Fibroblast of peridontal ligament (primary cell): ENCODE measurements around the gene ZNF37A.

ENCODE experiments used
- DNase-seq: peaks from one replicate; pipeline ENCODE4 v3.0.0-alpha.2; 2010; ENCODE audit errors: extremely low read depth

Gene ZNF37A

DNA sequence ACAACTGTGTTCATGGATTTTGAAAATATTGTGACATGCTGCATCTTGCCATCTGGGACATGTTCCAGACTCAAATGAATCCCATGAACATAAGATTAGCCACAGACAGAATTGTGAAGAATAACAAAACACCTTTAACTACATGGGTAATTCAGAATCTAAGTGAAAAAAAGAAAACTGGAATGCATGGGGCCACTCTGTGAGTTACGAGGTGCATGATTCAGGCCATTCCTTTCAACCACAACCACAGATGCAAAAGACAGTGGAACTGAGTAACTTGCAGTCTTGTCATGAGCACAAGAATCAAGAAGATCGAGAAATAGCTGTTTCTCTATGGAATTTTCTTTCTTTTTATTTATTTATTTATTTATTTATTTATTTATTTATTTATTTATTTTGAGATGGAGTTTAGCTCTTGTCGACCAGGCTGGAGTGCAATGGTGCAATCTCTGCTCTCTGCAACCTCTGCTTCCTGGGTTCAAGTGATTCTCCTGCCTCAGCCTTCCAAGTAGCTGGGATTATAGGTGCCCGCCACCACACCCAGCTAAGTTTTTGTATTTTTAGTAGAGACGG is 56.8 kb downstream of the ZNF37A start:
- DNase-seq = peak; percentile 2

DNA sequence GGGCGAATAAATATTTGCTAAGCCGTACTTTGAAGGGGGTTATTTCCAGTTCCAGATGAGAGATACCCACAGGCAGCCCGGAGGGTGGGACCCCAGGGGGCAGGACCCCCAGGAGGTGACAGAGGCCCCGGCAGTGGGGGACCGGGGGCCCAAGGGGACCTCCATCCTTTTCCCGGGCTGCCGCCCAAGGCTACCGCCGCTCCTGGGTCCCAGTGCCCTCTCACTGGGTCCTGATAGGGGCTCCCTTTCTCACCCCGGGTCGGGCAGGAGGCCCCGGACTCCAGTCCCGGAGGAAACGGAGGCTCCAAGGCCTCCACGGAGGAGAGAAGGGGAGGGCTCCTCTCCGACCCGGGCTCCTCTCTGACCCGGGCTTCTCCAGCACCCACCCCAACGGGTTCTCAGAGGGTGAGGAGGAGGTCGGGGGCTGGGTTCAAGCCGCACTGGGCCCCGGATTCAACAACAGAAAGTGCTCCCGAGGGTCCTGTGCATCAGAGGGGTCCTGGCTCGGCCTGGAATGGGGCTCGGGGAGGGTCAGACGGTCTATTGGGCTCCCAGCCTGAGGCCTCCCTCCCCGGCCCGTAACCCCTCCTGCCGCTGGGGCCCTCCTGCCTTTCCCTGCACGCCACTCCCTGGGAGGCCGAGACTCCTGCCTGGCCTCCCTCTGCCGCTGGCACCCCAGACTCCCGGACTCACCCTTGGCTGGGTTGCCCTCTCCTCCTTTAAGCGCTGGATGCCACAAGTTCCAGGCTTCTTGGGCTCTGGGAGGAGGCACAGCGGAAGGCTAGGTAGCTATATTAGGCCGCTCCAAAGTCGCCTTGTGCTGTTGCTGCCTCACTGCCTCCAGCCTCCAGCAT is 62.5 kb downstream of the ZNF37A start:
- DNase-seq = no peak

DNA sequence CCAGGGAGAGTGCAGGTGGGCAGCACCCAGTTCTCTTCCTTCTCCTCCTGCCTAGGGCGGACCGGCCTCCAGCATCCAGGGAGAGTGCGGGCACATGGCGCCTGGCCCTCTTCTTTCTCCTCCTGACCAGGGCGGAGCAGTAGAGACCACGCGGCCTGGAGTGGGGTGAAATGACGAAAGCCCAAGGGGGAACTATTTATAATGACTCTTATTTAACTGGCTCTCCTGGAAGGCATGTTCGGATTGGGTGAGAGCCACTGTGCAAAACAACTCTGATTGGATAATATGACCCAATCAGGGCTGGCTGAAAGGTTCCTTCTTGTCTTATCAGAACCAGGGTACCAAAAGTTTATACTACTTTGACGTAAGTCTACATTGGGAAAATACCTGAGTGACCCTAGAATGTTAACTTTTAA is 63.1 kb downstream of the ZNF37A start:
- no peak for DNase-seq

DNA sequence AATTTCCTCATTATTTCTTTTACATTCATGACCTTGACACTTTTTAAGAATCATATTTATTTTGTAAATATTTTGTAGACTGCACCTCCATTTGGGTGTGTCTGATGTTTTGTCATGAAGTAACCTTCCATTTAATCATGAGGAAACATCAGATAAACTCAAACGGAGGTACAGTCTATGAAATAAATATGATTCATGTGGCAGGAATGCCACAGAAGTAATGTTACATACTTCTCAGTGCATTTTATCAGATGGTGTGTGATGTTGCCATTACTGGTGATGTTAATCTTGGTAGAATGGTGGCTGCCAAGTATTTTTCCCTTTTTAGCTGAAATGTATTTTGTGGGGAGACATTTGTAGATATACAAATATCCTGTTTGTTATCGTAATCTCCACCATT is 64.9 kb downstream of the ZNF37A start:
- DNase-seq = no peak

DNA sequence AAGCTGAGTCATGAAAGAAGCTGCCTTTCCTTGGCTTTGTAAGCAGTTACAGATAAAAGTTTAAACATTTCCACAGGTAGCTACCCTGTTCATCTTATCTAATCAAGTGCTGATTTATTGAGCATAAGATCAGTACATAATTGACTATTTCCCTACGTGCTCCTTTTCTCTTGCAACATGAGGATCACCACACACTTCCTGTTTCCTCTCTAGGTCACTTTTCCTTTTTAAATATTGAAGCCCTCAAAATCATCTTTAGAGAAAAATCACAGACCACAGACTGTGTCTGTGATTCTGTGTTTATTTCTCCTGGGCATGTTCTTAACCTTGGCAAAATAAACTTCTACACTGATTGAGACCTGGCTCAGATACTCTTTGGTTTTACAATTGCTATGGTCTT is 69.5 kb downstream of the ZNF37A start:
- no peak for DNase-seq

DNA sequence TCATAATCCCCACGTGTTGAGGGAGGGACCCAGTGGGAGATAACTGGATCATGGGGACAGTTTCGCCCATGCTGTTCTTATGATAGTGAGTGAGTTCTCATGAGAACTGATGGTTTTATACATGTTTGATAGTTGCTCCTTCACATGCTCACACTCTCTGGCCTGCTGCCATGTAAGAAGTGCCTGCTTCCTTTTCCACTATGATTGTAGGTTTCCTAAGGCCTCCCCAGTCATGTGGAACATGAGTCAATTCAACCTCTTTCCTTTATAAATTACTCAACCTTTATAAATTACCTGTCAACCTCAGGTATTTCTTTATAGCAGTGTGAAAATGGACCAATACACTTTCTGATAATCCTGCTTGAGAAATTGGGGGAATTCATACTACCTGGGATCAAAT is 80.2 kb downstream of the ZNF37A start:
- DNase-seq = no peak

DNA sequence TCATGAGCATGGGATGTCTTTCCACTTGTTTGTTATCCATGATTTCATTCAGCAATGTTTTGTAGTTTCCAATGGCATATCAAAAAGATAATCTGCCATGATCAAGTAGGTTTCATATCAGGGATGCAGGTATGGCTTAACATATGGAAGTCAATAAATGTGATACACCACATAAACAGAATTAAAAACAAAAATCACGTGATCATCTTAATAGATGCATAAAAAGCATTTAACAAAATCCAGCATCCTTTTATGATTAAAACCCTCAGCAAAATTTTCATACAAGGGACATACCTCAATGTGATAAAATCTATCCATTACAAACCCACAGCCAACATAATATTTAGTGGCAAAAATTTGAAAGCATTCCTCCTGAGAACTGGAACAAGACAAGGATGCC is 90.3 kb downstream of the ZNF37A start:
- no peak for DNase-seq
